ENCODE results near the gene ZG16.

The ZG16 gene

DNA sequence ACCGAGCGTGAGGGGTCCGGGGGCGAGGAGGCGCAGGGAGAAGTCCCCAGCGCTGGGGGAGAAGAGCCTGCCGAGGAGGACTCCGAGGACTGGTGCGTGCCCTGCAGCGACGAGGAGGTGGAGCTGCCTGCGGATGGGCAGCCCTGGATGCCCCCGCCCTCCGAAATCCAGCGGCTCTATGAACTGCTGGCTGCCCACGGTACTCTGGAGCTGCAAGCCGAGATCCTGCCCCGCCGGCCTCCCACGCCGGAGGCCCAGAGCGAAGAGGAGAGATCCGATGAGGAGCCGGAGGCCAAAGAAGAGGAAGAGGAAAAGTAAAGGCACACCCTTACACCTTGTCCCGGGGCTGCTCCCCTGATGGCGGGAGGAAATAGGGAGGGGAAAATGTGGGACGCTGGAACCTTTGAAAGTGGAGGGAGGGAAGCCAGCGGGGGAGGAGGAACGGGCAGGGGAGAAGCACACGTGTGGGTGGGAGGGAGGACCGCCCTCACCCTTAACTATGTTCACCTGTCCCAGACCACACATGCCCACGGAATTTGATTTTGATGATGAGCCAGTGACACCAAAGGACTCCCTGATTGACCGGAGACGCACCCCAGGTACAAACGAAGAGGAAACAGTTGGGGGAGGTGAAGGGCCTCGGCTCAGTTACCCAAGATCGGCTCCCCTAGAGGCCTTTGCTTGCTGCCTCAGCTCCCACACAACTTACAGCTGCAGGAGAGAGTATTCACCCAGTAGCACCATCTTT, 38.8 kb downstream of the ZG16 start:
- peak overlapping the region; percentile 84 for H3K4me3 ChIP-seq (ENCODE audit: low read length)
- TF ChIP-seq, protein P1, sequence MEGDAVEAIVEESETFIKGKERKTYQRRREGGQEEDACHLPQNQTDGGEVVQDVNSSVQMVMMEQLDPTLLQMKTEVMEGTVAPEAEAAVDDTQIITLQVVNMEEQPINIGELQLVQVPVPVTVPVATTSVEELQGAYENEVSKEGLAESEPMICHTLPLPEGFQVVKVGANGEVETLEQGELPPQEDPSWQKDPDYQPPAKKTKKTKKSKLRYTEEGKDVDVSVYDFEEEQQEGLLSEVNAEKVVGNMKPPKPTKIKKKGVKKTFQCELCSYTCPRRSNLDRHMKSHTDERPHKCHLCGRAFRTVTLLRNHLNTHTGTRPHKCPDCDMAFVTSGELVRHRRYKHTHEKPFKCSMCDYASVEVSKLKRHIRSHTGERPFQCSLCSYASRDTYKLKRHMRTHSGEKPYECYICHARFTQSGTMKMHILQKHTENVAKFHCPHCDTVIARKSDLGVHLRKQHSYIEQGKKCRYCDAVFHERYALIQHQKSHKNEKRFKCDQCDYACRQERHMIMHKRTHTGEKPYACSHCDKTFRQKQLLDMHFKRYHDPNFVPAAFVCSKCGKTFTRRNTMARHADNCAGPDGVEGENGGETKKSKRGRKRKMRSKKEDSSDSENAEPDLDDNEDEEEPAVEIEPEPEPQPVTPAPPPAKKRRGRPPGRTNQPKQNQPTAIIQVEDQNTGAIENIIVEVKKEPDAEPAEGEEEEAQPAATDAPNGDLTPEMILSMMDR (conservative IDR thresholded peaks at IDR 0.05; ENCODE audit: low read depth, low read length) = peak; percentile 12
- DNase-seq (ENCODE audit: low read depth) = no peak

DNA sequence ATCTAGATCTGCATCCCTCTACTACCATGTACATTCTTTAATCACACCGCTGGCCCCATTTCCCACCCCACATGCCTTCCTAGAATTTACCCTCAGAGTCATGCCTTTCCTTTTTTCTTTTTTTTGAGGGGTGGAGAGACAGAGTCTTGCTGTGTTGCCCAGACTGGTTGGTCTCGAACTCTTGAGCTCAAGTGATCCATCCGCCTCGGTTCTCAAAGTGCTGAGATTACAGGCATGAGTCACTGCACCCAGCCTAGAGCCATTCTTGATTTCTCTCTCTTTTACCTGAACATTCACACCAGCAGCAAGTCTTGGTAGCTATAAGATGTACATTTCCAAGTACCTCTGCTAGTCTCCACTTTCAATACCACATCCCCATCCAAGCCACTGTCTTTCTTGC, 40.0 kb downstream of the ZG16 start:
- no peak overlapping the region for H3K4me3 ChIP-seq (ENCODE audit: low read length)
- TF ChIP-seq, protein P1 (conservative IDR thresholded peaks at IDR 0.05; ENCODE audit: low read depth, low read length) = no peak
- DNase-seq (ENCODE audit: low read depth) = no peak

DNA sequence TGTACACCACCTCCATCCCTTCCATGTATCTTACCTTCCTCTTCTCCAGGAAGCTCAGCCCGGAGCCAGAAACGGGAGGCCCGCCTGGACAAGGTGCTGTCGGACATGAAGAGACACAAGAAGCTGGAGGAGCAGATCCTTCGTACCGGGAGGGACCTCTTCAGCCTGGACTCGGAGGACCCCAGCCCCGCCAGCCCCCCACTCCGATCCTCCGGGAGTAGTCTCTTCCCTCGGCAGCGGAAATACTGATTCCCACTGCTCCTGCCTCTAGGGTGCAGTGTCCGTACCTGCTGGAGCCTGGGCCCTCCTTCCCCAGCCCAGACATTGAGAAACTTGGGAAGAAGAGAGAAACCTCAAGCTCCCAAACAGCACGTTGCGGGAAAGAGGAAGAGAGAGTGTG, 41.5 kb downstream of the ZG16 start:
- no peak for DNase-seq (ENCODE audit: low read depth)
- no peak overlapping the region for H3K4me3 ChIP-seq (ENCODE audit: low read length)
- TF ChIP-seq, protein P1 (conservative IDR thresholded peaks at IDR 0.05; ENCODE audit: low read depth, low read length) = peak; percentile 26

DNA sequence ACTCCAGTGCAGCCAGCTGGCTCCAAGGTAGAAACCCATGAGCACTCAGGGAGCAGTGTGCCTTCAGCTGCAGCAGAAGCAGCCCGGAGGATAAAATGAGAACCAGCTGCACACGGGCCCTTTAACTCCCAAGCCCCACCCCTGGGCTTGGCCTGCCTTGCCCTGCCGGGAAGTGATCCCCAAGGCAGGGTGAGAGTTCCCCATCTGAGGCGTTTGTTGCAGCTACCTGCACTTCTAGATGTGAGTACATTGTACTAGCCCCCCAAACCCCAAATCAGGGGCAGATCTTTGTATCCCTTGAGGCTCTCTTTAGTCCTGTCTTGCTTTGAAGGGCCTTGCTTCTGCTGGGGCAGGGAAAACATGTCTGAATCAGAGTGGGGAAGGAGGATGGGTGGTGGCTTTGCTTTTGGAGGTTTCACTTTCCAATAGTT, 42.2 kb downstream of the ZG16 start, which contains the start of gene MVP:
Gene MVP, plus strand, starts transcription at position 192 of the 431 bp plus-strand sequence. CDS start 10,088 bp downstream, outside the sequence.
- DNase-seq (ENCODE audit: low read depth) = no peak
- TF ChIP-seq, protein P1 (conservative IDR thresholded peaks at IDR 0.05; ENCODE audit: low read depth, low read length) = no peak
- peak within 1 kb of the TSS; percentile 90 for H3K4me3 ChIP-seq (ENCODE audit: low read length)

DNA sequence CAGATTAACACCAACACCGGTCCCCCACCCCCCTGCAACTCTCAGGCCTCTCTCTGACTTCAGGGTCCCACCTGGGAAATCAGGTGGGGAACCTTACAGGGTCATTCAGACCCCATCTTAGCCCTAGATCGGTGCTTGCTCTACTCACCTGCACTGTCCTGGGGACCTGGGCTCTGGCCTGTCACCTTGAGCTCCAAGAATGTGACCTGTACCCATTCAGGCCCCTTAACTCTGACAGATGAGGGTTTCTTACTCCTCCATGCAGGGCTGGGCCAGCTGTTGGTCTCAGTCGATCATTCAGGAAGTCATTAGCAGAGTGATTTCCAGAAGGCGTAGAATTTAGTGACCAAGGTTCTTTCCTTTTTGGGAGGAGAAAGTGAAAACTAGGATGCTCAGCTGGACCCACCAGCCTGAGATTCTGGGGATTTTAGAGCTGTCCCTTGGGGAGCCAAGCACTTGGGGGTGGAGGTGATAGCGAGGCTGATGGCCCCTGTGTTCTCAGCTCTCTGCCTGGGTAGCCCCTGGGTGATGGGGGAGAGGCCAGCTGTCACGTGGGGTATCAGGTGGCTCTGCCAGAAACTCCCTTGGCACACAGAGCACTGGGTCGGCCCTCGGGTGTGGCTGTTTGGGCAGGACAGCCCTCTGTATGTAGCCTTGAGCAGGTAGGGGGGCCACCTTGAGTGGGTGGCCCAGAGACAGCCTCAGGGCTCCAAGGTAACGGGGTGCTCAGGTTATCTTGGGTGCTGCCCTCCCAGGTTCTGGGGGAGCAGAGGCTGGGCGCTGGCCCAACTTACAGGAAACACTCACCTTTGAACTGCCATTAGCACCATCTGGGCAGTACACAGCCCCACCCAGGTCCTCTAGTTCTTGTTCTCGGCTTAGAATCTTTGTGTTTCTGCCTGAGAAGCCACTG, 42.9 kb downstream of the ZG16 start:
- TF ChIP-seq, protein P1 (conservative IDR thresholded peaks at IDR 0.05; ENCODE audit: low read depth, low read length) = no peak
- no peak for DNase-seq (ENCODE audit: low read depth)
- H3K4me3 ChIP-seq (ENCODE audit: low read length) = peak overlapping the region; percentile 90

DNA sequence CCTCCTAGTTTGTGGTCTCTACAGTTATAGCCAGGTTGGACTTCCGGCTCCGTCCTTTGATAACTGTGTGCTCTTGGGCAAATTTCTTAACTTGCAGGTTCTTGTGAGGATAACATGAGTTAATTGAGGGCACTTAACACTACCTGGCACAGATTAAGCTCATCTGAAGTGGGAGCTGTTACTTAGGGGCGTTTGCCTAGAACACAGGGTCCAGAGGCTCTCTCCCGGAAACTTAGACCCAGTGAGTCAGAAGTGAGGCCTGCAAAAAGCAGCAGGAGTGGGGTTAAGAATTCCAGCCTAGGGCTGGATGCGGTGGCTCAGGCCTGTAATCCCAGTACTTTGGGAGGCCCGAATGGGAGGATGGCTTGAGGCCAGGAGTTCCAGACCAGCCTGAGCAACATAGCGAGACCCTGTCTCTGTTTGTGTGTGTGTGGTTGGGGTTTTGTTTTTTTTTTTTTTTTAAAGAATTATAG, 43.6 kb downstream of the ZG16 start:
- peak overlapping the region; percentile 90 for H3K4me3 ChIP-seq (ENCODE audit: low read length)
- TF ChIP-seq, protein P1 (conservative IDR thresholded peaks at IDR 0.05; ENCODE audit: low read depth, low read length) = no peak
- DNase-seq (ENCODE audit: low read depth) = peak; percentile 76

All from retinal pigment epithelial cell (primary cell).